Fibroblast of mammary gland (primary cell): ENCODE results near the gene MTCH1.
A peak's percentile ranks its signal among the peaks of the same experiment; 100 is the strongest.
"Not testable (repeated sequence)": the region's sequence is repeated elsewhere in the genome, so short reads cannot be mapped to it uniquely, and the experiment has no call there.

Experiments
- DNase-seq: peaks from one replicate; pipeline ENCODE4 v3.0.0-alpha.2; 2010; ENCODE audit warnings: low read depth
- H3K4me3 ChIP-seq: 2 replicates; pipeline ENCODE4 v1.5.1; 2011; ENCODE audit warnings: low read depth, mild to moderate bottlenecking, low read length, moderate library complexity; ENCODE audit not compliant: control insufficient read depth
- CTCF ChIP-seq: conservative IDR thresholded peaks from 2 replicates; pipeline ENCODE4 v1.5.1; 2011; ENCODE audit warnings: low read depth, low read length, inconsistent platforms; ENCODE audit not compliant: control insufficient read depth, insufficient read depth

Gene MTCH1

GRCh38 chr6:36953931-36954261, 32.1 kb downstream of the MTCH1 start:
- H3K4me3 ChIP-seq: no peak overlapping the region
- no peak for DNase-seq
- no peak for TF ChIP-seq CTCF

GRCh38 chr6:36949636-36950035, 36.4 kb downstream of the MTCH1 start:
- no peak for TF ChIP-seq CTCF
- DNase-seq: peak; percentile 69

GRCh38 chr6:36949076-36949475, 36.9 kb downstream of the MTCH1 start:
- not testable (repeated sequence) for DNase-seq

More at GRCh38 chr6:36949636-36950035, 36.4 kb downstream of the MTCH1 start:
- no peak overlapping the region for H3K4me3 ChIP-seq

GRCh38 chr6:36947570-36948351, 38.2 kb downstream of the MTCH1 start:
- no peak for TF ChIP-seq CTCF
- H3K4me3 ChIP-seq: no peak overlapping the region
- no peak for DNase-seq

More at GRCh38 chr6:36949076-36949475, 36.9 kb downstream of the MTCH1 start:
- not testable (repeated sequence) for H3K4me3 ChIP-seq

GRCh38 chr6:36946526-36946925, 39.5 kb downstream of the MTCH1 start:
- no peak overlapping the region for H3K4me3 ChIP-seq
- no peak for DNase-seq

GRCh38 chr6:36945301-36945700, 40.7 kb downstream of the MTCH1 start:
- no peak for DNase-seq
- no peak overlapping the region for H3K4me3 ChIP-seq
- no peak for TF ChIP-seq CTCF

More at GRCh38 chr6:36946526-36946925, 39.5 kb downstream of the MTCH1 start:
- no peak for TF ChIP-seq CTCF

GRCh38 chr6:36944650-36945049, 41.3 kb downstream of the MTCH1 start:
- H3K4me3 ChIP-seq: no peak overlapping the region
- DNase-seq: no peak
- no peak for TF ChIP-seq CTCF

GRCh38 chr6:36942329-36942728, 43.7 kb downstream of the MTCH1 start:
- DNase-seq, H3K4me3 ChIP-seq: not testable (repeated sequence)

GRCh38 chr6:36941561-36941960, 44.4 kb downstream of the MTCH1 start:
- not testable (repeated sequence) for H3K4me3 ChIP-seq, DNase-seq
